GM19035 (cell line): ENCODE results near the gene KLF11.
A peak's percentile ranks its signal among the peaks of the same experiment; 100 is the strongest.

Source experiments
- ATAC-seq: cut with Tn5 transposase; IDR thresholded peaks from one replicate; pipeline ENCODE4 v1.9.1; 2021; ENCODE audit not compliant: unreplicated experiment

KLF11 gene

GRCh38 chr2:10062931-10063365 lies 19.6 kb downstream of the KLF11 start:
- no peak for ATAC-seq

GRCh38 chr2:10063566-10063965 lies 20.2 kb downstream of the KLF11 start:
- no peak for ATAC-seq

GRCh38 chr2:10064932-10065772 lies 21.8 kb downstream of the KLF11 start:
- ATAC-seq: no peak

GRCh38 chr2:10065773-10066055 lies 22.4 kb downstream of the KLF11 start:
- ATAC-seq: no peak

GRCh38 chr2:10067330-10067729 lies 24.0 kb downstream of the KLF11 start:
- no peak for ATAC-seq

- no peak for ATAC-seq
Observed at GRCh38 chr2:10067881-10068280, 24.5 kb downstream of the KLF11 start.

- ATAC-seq: no peak
Observed at GRCh38 chr2:10071176-10071575, 27.8 kb downstream of the KLF11 start.

GRCh38 chr2:10071595-10071994 lies 28.2 kb downstream of the KLF11 start:
- ATAC-seq: no peak

GRCh38 chr2:10072656-10073480 lies 29.5 kb downstream of the KLF11 start:
- peak; percentile 82 for ATAC-seq

- ATAC-seq: no peak
Observed at GRCh38 chr2:10073706-10074105, 30.4 kb downstream of the KLF11 start.

GRCh38 chr2:10075101-10075500 lies 31.8 kb downstream of the KLF11 start:
- no peak for ATAC-seq

GRCh38 chr2:10075571-10076209 lies 32.3 kb downstream of the KLF11 start:
- no peak for ATAC-seq

GRCh38 chr2:10076511-10076910 lies 33.2 kb downstream of the KLF11 start:
- ATAC-seq: no peak

- no peak for ATAC-seq
Observed at GRCh38 chr2:10076988-10077527, 33.7 kb downstream of the KLF11 start.

GRCh38 chr2:10078001-10078400 lies 34.7 kb downstream of the KLF11 start:
- ATAC-seq: no peak

GRCh38 chr2:10078704-10079265 lies 35.4 kb downstream of the KLF11 start:
- ATAC-seq: no peak

- peak; percentile 27 for ATAC-seq
Observed at GRCh38 chr2:10079266-10079869, 36.0 kb downstream of the KLF11 start.

GRCh38 chr2:10079870-10080535 lies 36.7 kb downstream of the KLF11 start, which contains the start of gene CYS1:
Gene CYS1, minus strand, starts transcription at chr2:10080411. Its CDS starts 188 bp downstream, at chr2:10080223.
- ATAC-seq: peak; percentile 30

GRCh38 chr2:10080536-10081304 lies 37.4 kb downstream of the KLF11 start:
- peak; percentile 22 for ATAC-seq
